SK-N-SH (cell line): ENCODE results near the gene SLC37A1. TPM values are rescaled to one million over a fixed set of nuclear protein-coding genes. Genes with fewer than 3 reads are reported as not detected.

Experiments used
- CTCF ChIA-PET: fragments of 300-600, 350-600 bp; formaldehyde crosslinking; extraction: SDS; loops from one replicate; lab custom pipeline; 2021; lab: Yijun Ruan, JAX
- POLR2A ChIA-PET: fragments of 350-600 bp; sonication (Branson Sonifier 250); formaldehyde crosslinking; extraction: SDS; loops from one replicate; lab custom pipeline; 2020; ENCODE audit warnings: antibody characterized with exemption, inconsistent platforms; lab: Yijun Ruan, JAX
- DNase-seq: peaks from one replicate; pipeline ENCODE4 v3.0.0; 2012
- H2AFZ ChIP-seq: fragments of 200-600 bp; sonication (generic); 2 replicates; pipeline ENCODE4 v1.8.1; 2016; ENCODE audit warnings: antibody characterized with exemption, mild to moderate bottlenecking, low read depth
- H3F3A ChIP-seq: fragments of 200-600 bp; sonication (generic); replicated peaks from 2 replicates; pipeline ENCODE3; 2016; ENCODE audit warnings: antibody characterized with exemption, mild to moderate bottlenecking; ENCODE audit not compliant: insufficient read depth
- H3K27ac ChIP-seq, 2 experiments: fragments of 200-500 bp in 1 of 2; fragments of 200-600 bp in 1 of 2; sonication (Bioruptor generic) in 1 of 2; sonication (generic), shearing (Covaris generic) in 1 of 2; 2 replicates each; pipeline versions ENCODE4 v1.5.1 to v1.6.1; 2014 to 2016; ENCODE audit warnings: low read depth in 2 of 2, inconsistent platforms in 1 of 2, low read length in 1 of 2, mild to moderate bottlenecking in 1 of 2, mixed read lengths in 1 of 2
- H3K27me3 ChIP-seq: fragments of 200-600 bp; sonication (generic), shearing (Covaris generic); 2 replicates; pipeline ENCODE4 v1.6.1; 2016; ENCODE audit warnings: mixed run types; ENCODE audit not compliant: insufficient read depth
- H3K36me3 ChIP-seq, 2 experiments: fragments of 200-500 bp in 1 of 2; fragments of 200-600 bp in 1 of 2; sonication (Bioruptor generic) in 1 of 2; sonication (generic) in 1 of 2; replicated peaks in 1 of 2; 2 replicates each; pipeline versions ENCODE3 to v1.5.1; 2014 to 2016; ENCODE audit warnings: low read length in 1 of 2, mild to moderate bottlenecking in 1 of 2; ENCODE audit not compliant: insufficient read depth in 2 of 2, control insufficient read depth in 1 of 2
- H3K4me1 ChIP-seq, 2 experiments: fragments of 200-500 bp in 1 of 2; fragments of 200-600 bp in 1 of 2; sonication (Bioruptor generic) in 1 of 2; sonication (generic), shearing (Covaris generic) in 1 of 2; 2 replicates each; pipeline versions ENCODE4 v1.5.1 to v1.6.1; 2014 to 2016; ENCODE audit warnings: low read depth in 1 of 2, low read length in 1 of 2, mixed run types in 1 of 2; ENCODE audit not compliant: insufficient read depth in 2 of 2, control insufficient read depth in 1 of 2
- H3K4me2 ChIP-seq: fragments of 200-600 bp; sonication (generic), shearing (Covaris generic); 2 replicates; pipeline ENCODE4 v1.6.1; 2017; ENCODE audit warnings: mixed run types
- H3K4me3 ChIP-seq, 2 experiments: fragments of 200-500 bp in 1 of 2; fragments of 200-600 bp in 1 of 2; sonication (Bioruptor generic) in 1 of 2; sonication (generic), shearing (Covaris generic) in 1 of 2; 2 replicates each; pipeline versions ENCODE4 v1.5.1 to v1.8.1; 2014 to 2016; ENCODE audit warnings: low read depth in 2 of 2, inconsistent platforms in 1 of 2, low read length in 1 of 2, mild to moderate bottlenecking in 1 of 2, mixed read lengths in 1 of 2, moderate library complexity in 1 of 2
- H3K79me2 ChIP-seq: fragments of 200-600 bp; sonication (generic); 2 replicates; pipeline ENCODE4 v1.8.1; 2017; ENCODE audit warnings: mild to moderate bottlenecking; ENCODE audit not compliant: insufficient read depth
- H3K9ac ChIP-seq: fragments of 200-600 bp; sonication (generic); 2 replicates; pipeline ENCODE4 v1.6.1; 2017; ENCODE audit warnings: mixed run types
- H3K9me2 ChIP-seq: fragments of 200-600 bp; sonication (generic); 2 replicates; pipeline ENCODE4 v1.6.1; 2017; ENCODE audit warnings: mixed run types
- H3K9me3 ChIP-seq: fragments of 200-600 bp; sonication (generic); 2 replicates; pipeline ENCODE4 v1.6.1; 2017; ENCODE audit warnings: mixed run types, mild to moderate bottlenecking, moderate library complexity
- H4K20me1 ChIP-seq: fragments of 200-600 bp; sonication (generic); 2 replicates; pipeline ENCODE4 v1.6.1; 2017; ENCODE audit warnings: mild to moderate bottlenecking, mixed run types; ENCODE audit not compliant: insufficient read depth
- ELF1 ChIP-seq: IDR thresholded peaks from 2 replicates; pipeline ENCODE4 v1.4.0; 2012
- EP300 ChIP-seq, 2 experiments: IDR thresholded peaks; 2 replicates each; pipeline versions ENCODE4 v1.4.0 to v1.6.1; 2012; ENCODE audit warnings: borderline replicate concordance in 1 of 2, low read depth in 1 of 2, low read length in 1 of 2
- EZH2phosphoT487 ChIP-seq: fragments of 200-600 bp; sonication (generic); IDR thresholded peaks from 2 replicates; pipeline ENCODE4 v1.6.1; 2017; ENCODE audit warnings: low read depth, mixed run types, mild to moderate bottlenecking, antibody characterized with exemption, moderate library complexity, borderline replicate concordance
- FOSL2 ChIP-seq: IDR thresholded peaks from 2 replicates; pipeline ENCODE4 v1.4.0; 2012; ENCODE audit warnings: low read depth, mild to moderate bottlenecking, moderate library complexity, borderline replicate concordance
- FOXM1 ChIP-seq: IDR thresholded peaks from 2 replicates; pipeline ENCODE4 v1.4.0; 2012; ENCODE audit warnings: low read depth, mild to moderate bottlenecking
- GABPA ChIP-seq: IDR thresholded peaks from 2 replicates; pipeline ENCODE4 v1.4.0; 2012; ENCODE audit warnings: low read depth, mild to moderate bottlenecking
- GATA2 ChIP-seq: sonication (generic); formaldehyde crosslinking; IDR thresholded peaks from 2 replicates; pipeline ENCODE4 v1.5.0; 2020; ENCODE audit warnings: mild to moderate bottlenecking, missing genetic modification reagents
- JUND ChIP-seq: IDR thresholded peaks from 2 replicates; pipeline ENCODE4 v1.4.0; 2012
- NFIC ChIP-seq: IDR thresholded peaks from 2 replicates; pipeline ENCODE4 v1.4.0; 2012; ENCODE audit warnings: borderline replicate concordance
- POLR2AphosphoS5 ChIP-seq: IDR thresholded peaks from 2 replicates; pipeline ENCODE4 v1.6.1; 2012; ENCODE audit warnings: low read depth, low read length
- RCOR1 ChIP-seq: fragments of 150-350 bp; IDR thresholded peaks from 2 replicates; pipeline ENCODE4 v1.6.1; 2017; ENCODE audit warnings: antibody characterized with exemption, low read length
- RFX5 ChIP-seq: IDR thresholded peaks from 2 replicates; pipeline ENCODE4 v1.6.1; 2012; ENCODE audit warnings: mild to moderate bottlenecking, improper control_type of control experiment, low read length
- RXRA ChIP-seq: IDR thresholded peaks from 2 replicates; pipeline ENCODE4 v1.4.0; 2012; ENCODE audit warnings: low read depth, mild to moderate bottlenecking, borderline replicate concordance
- SIN3A ChIP-seq: IDR thresholded peaks from 2 replicates; pipeline ENCODE4 v1.6.1; 2012; ENCODE audit warnings: low read depth, mild to moderate bottlenecking, low read length, moderate library complexity, borderline replicate concordance
- TCF12 ChIP-seq: IDR thresholded peaks from 2 replicates; pipeline ENCODE4 v1.4.0; 2012
- TEAD4 ChIP-seq: IDR thresholded peaks from 2 replicates; pipeline ENCODE4 v1.4.0; 2012; ENCODE audit warnings: mild to moderate bottlenecking, borderline replicate concordance; ENCODE audit not compliant: insufficient read depth
- WGBS: methylation state at CpG from one replicate; pipeline ENCODE4 v1.1.6; 2017; ENCODE audit warnings: low lambda C conversion rate; 5-methylcytosine and 5-hydroxymethylcytosine counted together
- polyA plus RNA-seq, 3 experiments: library from polyadenylated mRNA; depleted of rRNA; stranded (reverse); fragments of >200 nt; gene quantifications; 2 replicates each; pipeline ENCODE4 v1.2.3, GENCODE V29; 2012
- TF ChIP-seq, protein P1 (sequence below): fragments of 150-350 bp; IDR thresholded peaks from 2 replicates; pipeline ENCODE4 v1.6.1; 2017; ENCODE audit warnings: antibody characterized with exemption, low read length, low read depth, borderline replicate concordance
- TF ChIP-seq, protein P2 (sequence below): fragments of 200-600 bp; sonication (generic); IDR thresholded peaks from 2 replicates; pipeline ENCODE4 v1.6.1; 2017; ENCODE audit warnings: antibody characterized with exemption, mild to moderate bottlenecking, moderate library complexity
- TF ChIP-seq, protein P3 (sequence below): IDR thresholded peaks from 2 replicates; pipeline ENCODE4 v1.4.0; 2012; ENCODE audit warnings: low read depth, borderline replicate concordance
- TF ChIP-seq, protein P4 (sequence below): IDR thresholded peaks from 2 replicates; pipeline ENCODE4 v1.4.0; 2012; ENCODE audit warnings: low read depth
- TF ChIP-seq, protein P5 (sequence below): fragments of 150-350 bp; IDR thresholded peaks from 2 replicates; pipeline ENCODE4 v1.6.1; 2016; ENCODE audit warnings: mild to moderate bottlenecking, low read depth, low read length
- TF ChIP-seq, protein P6 (sequence below): IDR thresholded peaks from 2 replicates; pipeline ENCODE4 v1.4.0; 2012; ENCODE audit warnings: low read depth, borderline replicate concordance

SLC37A1 gene
- polyA plus RNA-seq, 1 of the 3 experiments (the other 2 are of a cell fraction), result 2.8 TPM

DNA sequence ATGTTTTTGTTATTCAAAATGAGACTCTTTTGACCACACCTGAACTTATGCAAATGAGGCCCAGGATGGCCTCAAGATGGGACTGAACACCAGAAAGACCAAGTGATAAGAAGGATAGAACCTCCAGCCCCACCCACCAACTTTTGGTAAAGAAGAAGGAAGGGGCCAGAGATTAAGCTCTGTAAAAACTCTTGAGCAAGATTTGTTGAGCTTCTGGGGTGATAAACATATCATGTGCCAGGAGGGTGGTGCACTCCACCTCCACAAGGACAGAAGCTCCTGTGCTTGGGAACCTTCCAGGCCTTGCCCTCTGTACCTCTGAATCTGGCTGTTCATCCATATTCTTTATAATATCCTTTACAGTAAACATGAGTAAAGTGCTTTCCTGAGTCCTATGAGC is 22.9 kb upstream of the SLC37A1 start:
- H3K9me3 ChIP-seq, result no peaks in the 10 kb centered on the region
- H4K20me1 ChIP-seq, result no peaks in the 10 kb centered on the region
- H3K27me3 ChIP-seq, result no peaks in the 10 kb centered on the region; the same call in 1 of the 2 replicates
- H3K9me2 ChIP-seq, result no peaks in the 10 kb centered on the region
- peaks cover 0 to 11% of the 10 kb centered on the region in 2 experiments; a peak in 2 of 4 replicates for H3K4me1 ChIP-seq
- CTCF ChIA-PET, result no interaction called here
- no peak overlapping the region for H2AFZ ChIP-seq
- no peak overlapping the region for H3K27ac ChIP-seq
- H3K36me3 ChIP-seq, result no peaks in the 10 kb centered on the region
- TF ChIP-seq FOXM1 (no peak), JUND (no peak), TCF12 (no peak), POLR2AphosphoS5 (no peak), RFX5 (no peak), TEAD4 (no peak), RCOR1 (no peak), EZH2phosphoT487 (no peak), GABPA (no peak), GATA2 (CRISPR knock-in tag) (no peak), NFIC (no peak), ELF1 (no peak), SIN3A (no peak)
- TF ChIP-seq, protein P1, sequence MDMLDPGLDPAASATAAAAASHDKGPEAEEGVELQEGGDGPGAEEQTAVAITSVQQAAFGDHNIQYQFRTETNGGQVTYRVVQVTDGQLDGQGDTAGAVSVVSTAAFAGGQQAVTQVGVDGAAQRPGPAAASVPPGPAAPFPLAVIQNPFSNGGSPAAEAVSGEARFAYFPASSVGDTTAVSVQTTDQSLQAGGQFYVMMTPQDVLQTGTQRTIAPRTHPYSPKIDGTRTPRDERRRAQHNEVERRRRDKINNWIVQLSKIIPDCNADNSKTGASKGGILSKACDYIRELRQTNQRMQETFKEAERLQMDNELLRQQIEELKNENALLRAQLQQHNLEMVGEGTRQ, result no peak
- TF ChIP-seq, protein P2, sequence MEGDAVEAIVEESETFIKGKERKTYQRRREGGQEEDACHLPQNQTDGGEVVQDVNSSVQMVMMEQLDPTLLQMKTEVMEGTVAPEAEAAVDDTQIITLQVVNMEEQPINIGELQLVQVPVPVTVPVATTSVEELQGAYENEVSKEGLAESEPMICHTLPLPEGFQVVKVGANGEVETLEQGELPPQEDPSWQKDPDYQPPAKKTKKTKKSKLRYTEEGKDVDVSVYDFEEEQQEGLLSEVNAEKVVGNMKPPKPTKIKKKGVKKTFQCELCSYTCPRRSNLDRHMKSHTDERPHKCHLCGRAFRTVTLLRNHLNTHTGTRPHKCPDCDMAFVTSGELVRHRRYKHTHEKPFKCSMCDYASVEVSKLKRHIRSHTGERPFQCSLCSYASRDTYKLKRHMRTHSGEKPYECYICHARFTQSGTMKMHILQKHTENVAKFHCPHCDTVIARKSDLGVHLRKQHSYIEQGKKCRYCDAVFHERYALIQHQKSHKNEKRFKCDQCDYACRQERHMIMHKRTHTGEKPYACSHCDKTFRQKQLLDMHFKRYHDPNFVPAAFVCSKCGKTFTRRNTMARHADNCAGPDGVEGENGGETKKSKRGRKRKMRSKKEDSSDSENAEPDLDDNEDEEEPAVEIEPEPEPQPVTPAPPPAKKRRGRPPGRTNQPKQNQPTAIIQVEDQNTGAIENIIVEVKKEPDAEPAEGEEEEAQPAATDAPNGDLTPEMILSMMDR, result no peak
- TF ChIP-seq, protein P3, sequence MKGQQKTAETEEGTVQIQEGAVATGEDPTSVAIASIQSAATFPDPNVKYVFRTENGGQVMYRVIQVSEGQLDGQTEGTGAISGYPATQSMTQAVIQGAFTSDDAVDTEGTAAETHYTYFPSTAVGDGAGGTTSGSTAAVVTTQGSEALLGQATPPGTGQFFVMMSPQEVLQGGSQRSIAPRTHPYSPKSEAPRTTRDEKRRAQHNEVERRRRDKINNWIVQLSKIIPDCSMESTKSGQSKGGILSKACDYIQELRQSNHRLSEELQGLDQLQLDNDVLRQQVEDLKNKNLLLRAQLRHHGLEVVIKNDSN, result no peak
- TF ChIP-seq, protein P4, sequence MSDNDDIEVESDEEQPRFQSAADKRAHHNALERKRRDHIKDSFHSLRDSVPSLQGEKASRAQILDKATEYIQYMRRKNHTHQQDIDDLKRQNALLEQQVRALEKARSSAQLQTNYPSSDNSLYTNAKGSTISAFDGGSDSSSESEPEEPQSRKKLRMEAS, result no peak
- no peak overlapping the region for H3K9ac ChIP-seq
- no peak overlapping the region for H3K4me3 ChIP-seq
- no peak for DNase-seq
- no peaks in the 10 kb centered on the region for H3K79me2 ChIP-seq
- POLR2A ChIA-PET, result no interaction called here
- H3K4me2 ChIP-seq, result no peak overlapping the region
- no peaks in the 10 kb centered on the region for H3F3A ChIP-seq

DNA sequence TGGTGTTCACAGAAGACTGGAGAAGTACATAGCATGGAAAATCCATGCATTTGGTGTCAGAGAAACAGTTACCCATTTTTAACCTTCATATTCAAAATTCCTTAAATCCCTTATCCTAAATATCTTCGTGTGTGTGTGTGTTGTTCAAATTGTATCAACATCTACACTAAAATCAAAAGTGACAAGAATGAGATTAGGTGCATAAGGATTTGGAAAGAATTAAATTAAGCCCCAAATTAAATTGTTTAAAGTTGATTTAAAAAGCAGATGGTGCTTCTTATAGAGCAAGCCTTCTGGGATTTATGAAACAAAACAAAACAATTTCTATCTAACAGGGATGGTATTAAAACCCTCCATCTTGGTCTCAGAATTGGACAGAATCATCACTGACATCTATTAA is 22.3 kb upstream of the SLC37A1 start:
- no peaks in the 10 kb centered on the region for H3K27me3 ChIP-seq
- no peaks in the 10 kb centered on the region for H3K79me2 ChIP-seq
- H2AFZ ChIP-seq, result no peak overlapping the region
- WGBS, result 3% methylated on average over 1 of the region's 1 CpG
- no peaks in the 10 kb centered on the region for H4K20me1 ChIP-seq
- no peaks in the 10 kb centered on the region for H3K36me3 ChIP-seq
- peaks cover 0 to 12% of the 10 kb centered on the region in 2 experiments; a peak in 2 of 4 replicates for H3K4me1 ChIP-seq
- no peaks in the 10 kb centered on the region for H3F3A ChIP-seq
- H3K9me3 ChIP-seq, result no peaks in the 10 kb centered on the region
- no peak overlapping the region for H3K4me3 ChIP-seq
- no peaks in the 10 kb centered on the region for H3K9me2 ChIP-seq
- no peak overlapping the region for H3K4me2 ChIP-seq
- ChIA-PET CTCF (no interaction called here), POLR2A (no interaction called here)
- H3K9ac ChIP-seq, result no peak overlapping the region
- no peak overlapping the region for H3K27ac ChIP-seq
- DNase-seq, result no peak
- TF ChIP-seq, protein P5, sequence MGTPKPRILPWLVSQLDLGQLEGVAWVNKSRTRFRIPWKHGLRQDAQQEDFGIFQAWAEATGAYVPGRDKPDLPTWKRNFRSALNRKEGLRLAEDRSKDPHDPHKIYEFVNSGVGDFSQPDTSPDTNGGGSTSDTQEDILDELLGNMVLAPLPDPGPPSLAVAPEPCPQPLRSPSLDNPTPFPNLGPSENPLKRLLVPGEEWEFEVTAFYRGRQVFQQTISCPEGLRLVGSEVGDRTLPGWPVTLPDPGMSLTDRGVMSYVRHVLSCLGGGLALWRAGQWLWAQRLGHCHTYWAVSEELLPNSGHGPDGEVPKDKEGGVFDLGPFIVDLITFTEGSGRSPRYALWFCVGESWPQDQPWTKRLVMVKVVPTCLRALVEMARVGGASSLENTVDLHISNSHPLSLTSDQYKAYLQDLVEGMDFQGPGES, result no peak
- no peak for TF ChIP-seq TCF12
- TF ChIP-seq FOSL2, result no peak
- peak; percentile 78 for TF ChIP-seq RCOR1
- TF ChIP-seq, protein P6, sequence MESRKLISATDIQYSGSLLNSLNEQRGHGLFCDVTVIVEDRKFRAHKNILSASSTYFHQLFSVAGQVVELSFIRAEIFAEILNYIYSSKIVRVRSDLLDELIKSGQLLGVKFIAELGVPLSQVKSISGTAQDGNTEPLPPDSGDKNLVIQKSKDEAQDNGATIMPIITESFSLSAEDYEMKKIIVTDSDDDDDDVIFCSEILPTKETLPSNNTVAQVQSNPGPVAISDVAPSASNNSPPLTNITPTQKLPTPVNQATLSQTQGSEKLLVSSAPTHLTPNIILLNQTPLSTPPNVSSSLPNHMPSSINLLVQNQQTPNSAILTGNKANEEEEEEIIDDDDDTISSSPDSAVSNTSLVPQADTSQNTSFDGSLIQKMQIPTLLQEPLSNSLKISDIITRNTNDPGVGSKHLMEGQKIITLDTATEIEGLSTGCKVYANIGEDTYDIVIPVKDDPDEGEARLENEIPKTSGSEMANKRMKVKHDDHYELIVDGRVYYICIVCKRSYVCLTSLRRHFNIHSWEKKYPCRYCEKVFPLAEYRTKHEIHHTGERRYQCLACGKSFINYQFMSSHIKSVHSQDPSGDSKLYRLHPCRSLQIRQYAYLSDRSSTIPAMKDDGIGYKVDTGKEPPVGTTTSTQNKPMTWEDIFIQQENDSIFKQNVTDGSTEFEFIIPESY, result no peak
- TF ChIP-seq GABPA, result no peak
- no peak for TF ChIP-seq RXRA
- TF ChIP-seq, protein P3, result no peak
- 0 out of 4 replicates have a peak, but pooled peaks of 1 of the 2 experiments have one; percentile 36 for TF ChIP-seq EP300 (IDR thresholded peaks at IDR 0.05; ENCODE audit: borderline replicate concordance in 1 of 2, low read depth in 1 of 2, low read length in 1 of 2)
- TF ChIP-seq JUND, result no peak
